Measurements from ENCODE around the gene DLG2. TPM values are rescaled to one million over a fixed set of nuclear protein-coding genes. Genes with fewer than 3 reads are reported as not detected.

Gene DLG2
- total RNA-seq, 4 donors from 2014 or later = 6.5 to 14.6 (median 7.2) TPM

- no peak for DNase-seq (ENCODE audit: low spot score in 2 of 2)
Observed at GRCh38 chr11:84218318-84218717, 1408.8 kb downstream of the DLG2 start.

GRCh38 chr11:84215672-84216071 lies 1411.5 kb downstream of the DLG2 start:
- Histone ChIP-seq H3K27ac (no peak overlapping the region), H3K27me3 (no peaks in the 10 kb centered on the region), H3K36me3 (no peaks in the 10 kb centered on the region), H3K4me3 (no peak overlapping the region), H3K4me1 (no peaks in the 10 kb centered on the region), H3K9me3 (no peaks in the 10 kb centered on the region)
- no peak for DNase-seq (ENCODE audit: low spot score in 2 of 2)
- TF ChIP-seq EP300 (IDR thresholded peaks at IDR 0.05) (no peak), POLR2A (IDR thresholded peaks at IDR 0.05) (no peak), CTCF (IDR thresholded peaks at IDR 0.05) (no peak)
- 60 to 62% methylated on average over 1 of the region's 1 CpG for WGBS, 2 donors

More at GRCh38 chr11:84218318-84218717, 1408.8 kb downstream of the DLG2 start:
- Histone ChIP-seq H3K27me3 (no peaks in the 10 kb centered on the region), H3K4me3 (no peak overlapping the region), H3K9me3 (no peaks in the 10 kb centered on the region), H3K36me3 (no peaks in the 10 kb centered on the region), H3K27ac (no peak overlapping the region), H3K4me1 (no peaks in the 10 kb centered on the region)
- 70% methylated on average over 4 of the region's 4 CpGs for WGBS, 2 donors
- TF ChIP-seq CTCF (IDR thresholded peaks at IDR 0.05) (no peak), POLR2A (IDR thresholded peaks at IDR 0.05) (no peak), EP300 (IDR thresholded peaks at IDR 0.05) (no peak)

GRCh38 chr11:84214557-84214956 lies 1412.6 kb downstream of the DLG2 start:
- no peak for TF ChIP-seq EP300 (IDR thresholded peaks at IDR 0.05)
- no peak for TF ChIP-seq POLR2A (IDR thresholded peaks at IDR 0.05)
- TF ChIP-seq CTCF (IDR thresholded peaks at IDR 0.05) = no peak
- DNase-seq (ENCODE audit: low spot score in 2 of 2) = no peak
- Histone ChIP-seq H3K4me1 (no peaks in the 10 kb centered on the region), H3K27me3 (no peaks in the 10 kb centered on the region), H3K4me3 (no peak overlapping the region), H3K27ac (no peak overlapping the region), H3K9me3 (no peaks in the 10 kb centered on the region), H3K36me3 (no peaks in the 10 kb centered on the region)
- WGBS, 2 donors = 89 to 100% methylated on average over 1 of the region's 1 CpG

GRCh38 chr11:84212468-84213390 lies 1414.4 kb downstream of the DLG2 start:
- Histone ChIP-seq H3K27ac (no peak overlapping the region), H3K9me3 (no peaks in the 10 kb centered on the region), H3K36me3 (no peaks in the 10 kb centered on the region), H3K4me1 (no peaks in the 10 kb centered on the region), H3K4me3 (no peak overlapping the region), H3K27me3 (no peaks in the 10 kb centered on the region)
- TF ChIP-seq POLR2A (IDR thresholded peaks at IDR 0.05) (no peak), EP300 (IDR thresholded peaks at IDR 0.05) (no peak), CTCF (IDR thresholded peaks at IDR 0.05) (no peak)
- no peak for DNase-seq (ENCODE audit: low spot score in 2 of 2)
- 89 to 90% methylated on average over 20 of the region's 20 CpGs for WGBS, 2 donors

DNA sequence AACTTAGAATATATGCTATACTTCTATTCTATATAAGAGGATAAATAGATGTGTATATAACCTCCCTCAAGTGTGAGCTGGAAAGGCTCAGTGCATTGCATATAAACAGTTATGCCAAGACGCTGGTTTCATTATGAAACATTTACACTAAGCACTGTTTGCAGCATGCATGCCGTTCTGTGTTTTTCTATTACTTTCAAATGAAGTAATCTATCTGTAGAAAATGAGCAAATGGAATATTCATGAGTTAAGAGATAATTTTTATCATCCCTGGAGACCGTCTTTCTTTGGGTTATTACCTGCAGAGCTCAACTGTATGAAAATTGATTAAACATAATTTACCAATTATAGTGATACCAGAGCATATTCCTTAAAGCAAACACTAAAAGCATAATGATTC lies 1415.2 kb downstream of the DLG2 start:
- WGBS, 2 donors = 62 to 66% methylated on average over 3 of the region's 3 CpGs

More for the DNA sequence above, 1415.2 kb downstream of the DLG2 start:
- no peak overlapping the region for H3K4me3 ChIP-seq
- no peaks in the 10 kb centered on the region for H3K27me3 ChIP-seq
- no peaks in the 10 kb centered on the region for H3K4me1 ChIP-seq
- no peaks in the 10 kb centered on the region for H3K36me3 ChIP-seq
- no peak overlapping the region for H3K27ac ChIP-seq
- DNase-seq (ENCODE audit: low spot score in 2 of 2) = no peak
- H3K9me3 ChIP-seq = no peaks in the 10 kb centered on the region
- TF ChIP-seq CTCF (IDR thresholded peaks at IDR 0.05) = no peak
- TF ChIP-seq EP300 (IDR thresholded peaks at IDR 0.05) = no peak
- no peak for TF ChIP-seq POLR2A (IDR thresholded peaks at IDR 0.05)

Measured in tibial nerve (tissue), 4 donors.